Natural killer cell (primary cell): ENCODE measurements around the gene CARD11. TPM values are rescaled to one million over a fixed set of nuclear protein-coding genes. Genes with fewer than 3 reads are reported as not detected.

Experiments used
- ATAC-seq, 3 donors: fragments of 150-1000 bp in 2 of 3; fragments of 200-7000 bp in 1 of 3; cut with Tn5 transposase; 1 replicate in 1 of 3; 2 replicates in 2 of 3; pipeline ENCODE4 v1.10.0; 2021; ENCODE audit warnings: mild to moderate bottlenecking in 2 of 3, moderate library complexity in 2 of 3
- DNase-seq, 2 donors: peaks; one replicate each; pipeline versions ENCODE4 v3.0.0 to v3.0.0-alpha.2; 2013 to 2021; ENCODE audit warnings: mixed read lengths in 1 of 2
- H3K27ac ChIP-seq: one replicate; pipeline ENCODE4 v1.5.1; 2013; ENCODE audit warnings: mild to moderate bottlenecking, low read length
- H3K27me3 ChIP-seq: one replicate; pipeline ENCODE4 v1.6.1; 2013; ENCODE audit warnings: low read length; ENCODE audit not compliant: control insufficient read depth, insufficient read depth
- H3K36me3 ChIP-seq: one replicate; pipeline ENCODE4 v1.6.1; 2013; ENCODE audit warnings: low read length; ENCODE audit not compliant: control insufficient read depth, insufficient read depth
- H3K4me1 ChIP-seq: one replicate; pipeline ENCODE4 v1.6.1; 2013; ENCODE audit warnings: low read length; ENCODE audit not compliant: control insufficient read depth, insufficient read depth
- H3K4me3 ChIP-seq: one replicate; pipeline ENCODE4 v1.5.1; 2013; ENCODE audit warnings: low read length
- H3K9me3 ChIP-seq: one replicate; pipeline ENCODE4 v1.6.1; 2013; ENCODE audit warnings: low read length; ENCODE audit not compliant: control insufficient read depth, insufficient read depth
- H3K27ac Mint-ChIP-seq, 2 donors: one replicate each; pipeline ENCODE4 v1.8.0; 2022; ENCODE audit warnings: mild to moderate bottlenecking in 2 of 2, mixed read lengths in 2 of 2, moderate library complexity in 1 of 2
- H3K27me3 Mint-ChIP-seq, 2 donors: one replicate each; pipeline ENCODE4 v1.8.0; 2022; ENCODE audit warnings: low read depth in 2 of 2, mixed read lengths in 2 of 2
- H3K36me3 Mint-ChIP-seq: one replicate; pipeline ENCODE4 v1.8.0; 2022; ENCODE audit warnings: mixed read lengths
- H3K4me1 Mint-ChIP-seq, 2 donors: one replicate each; pipeline ENCODE4 v1.8.0; 2022; ENCODE audit warnings: mixed read lengths in 2 of 2
- H3K4me3 Mint-ChIP-seq: one replicate; pipeline ENCODE4 v1.8.0; 2022; ENCODE audit warnings: mild to moderate bottlenecking, moderate library complexity, mixed read lengths
- H3K9me3 Mint-ChIP-seq, 2 donors: one replicate each; pipeline ENCODE4 v1.8.0; 2022; ENCODE audit warnings: mixed read lengths in 2 of 2
- WGBS: methylation state at CpG from one replicate; pipeline ENCODE4 v1.1.7; 2013; ENCODE audit warnings: missing lambda C conversion rate; ENCODE audit not compliant: insufficient coverage; 5-methylcytosine and 5-hydroxymethylcytosine counted together
- intact Hi-C: fragments of 100-400 bp; cut with micrococcal nuclease; formaldehyde crosslinking; loops from one replicate; pipeline ENCODE4 v1.14.2; 2022
- total RNA-seq, 4 donors: library from RNA; stranded (reverse); fragments of 120-200 nt in 1 of 4; gene quantifications; one replicate each; pipeline versions ENCODE4 v1.2.3 to v1.2.4, GENCODE V29; 2013 to 2022
- TF ChIP-seq, protein P1 (sequence below): fragments of 200-600 bp; IDR thresholded peaks from one replicate; pipeline ENCODE4 v1.8.0; 2022; ENCODE audit warnings: antibody characterized with exemption

Gene CARD11
- total RNA-seq, 3 donors from 2014 or later (not counting 1 experiment from before 2014, with no cell fraction given): 196 to 233 (median 199) TPM

DNA sequence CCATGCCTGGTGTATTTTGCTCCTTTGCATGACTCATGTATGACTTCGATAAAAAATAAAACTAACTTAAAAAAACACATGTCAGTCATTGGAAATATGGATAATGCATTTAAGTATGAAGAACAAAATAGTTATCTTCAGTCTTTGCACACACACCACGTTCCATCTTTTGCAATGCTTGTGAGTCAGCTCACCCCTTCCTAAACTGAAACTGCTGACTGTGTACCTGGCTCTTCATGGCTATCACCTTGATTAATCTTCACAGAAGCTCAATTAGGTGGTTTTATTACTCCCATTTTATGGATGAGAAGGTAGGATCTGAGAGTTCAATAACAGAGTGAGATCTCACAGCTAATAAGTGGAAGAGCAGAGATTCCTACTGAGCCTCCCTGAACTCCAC is 79.5 kb downstream of the CARD11 start:
- Histone ChIP-seq H3K4me3 (no peak overlapping the region), H3K4me1 (peaks cover 9% of the 10 kb centered on the region), H3K27me3 (no peaks in the 10 kb centered on the region), H3K9me3 (peaks cover 11% of the 10 kb centered on the region), H3K27ac (no peak overlapping the region), H3K36me3 (peaks cover 17% of the 10 kb centered on the region)
- ATAC-seq (no peak), DNase-seq (no peak)
- H3K27ac Mint-ChIP-seq: peak overlapping the region; percentile 60 to 71
- intact Hi-C loops: no loop called here
- no peaks in the 10 kb centered on the region for H3K27me3 Mint-ChIP-seq
- H3K4me3 Mint-ChIP-seq: no peak overlapping the region
- 100% methylated on average over 1 of the region's 2 CpGs for WGBS
- H3K36me3 Mint-ChIP-seq: no peaks in the 10 kb centered on the region
- TF ChIP-seq, protein P1, sequence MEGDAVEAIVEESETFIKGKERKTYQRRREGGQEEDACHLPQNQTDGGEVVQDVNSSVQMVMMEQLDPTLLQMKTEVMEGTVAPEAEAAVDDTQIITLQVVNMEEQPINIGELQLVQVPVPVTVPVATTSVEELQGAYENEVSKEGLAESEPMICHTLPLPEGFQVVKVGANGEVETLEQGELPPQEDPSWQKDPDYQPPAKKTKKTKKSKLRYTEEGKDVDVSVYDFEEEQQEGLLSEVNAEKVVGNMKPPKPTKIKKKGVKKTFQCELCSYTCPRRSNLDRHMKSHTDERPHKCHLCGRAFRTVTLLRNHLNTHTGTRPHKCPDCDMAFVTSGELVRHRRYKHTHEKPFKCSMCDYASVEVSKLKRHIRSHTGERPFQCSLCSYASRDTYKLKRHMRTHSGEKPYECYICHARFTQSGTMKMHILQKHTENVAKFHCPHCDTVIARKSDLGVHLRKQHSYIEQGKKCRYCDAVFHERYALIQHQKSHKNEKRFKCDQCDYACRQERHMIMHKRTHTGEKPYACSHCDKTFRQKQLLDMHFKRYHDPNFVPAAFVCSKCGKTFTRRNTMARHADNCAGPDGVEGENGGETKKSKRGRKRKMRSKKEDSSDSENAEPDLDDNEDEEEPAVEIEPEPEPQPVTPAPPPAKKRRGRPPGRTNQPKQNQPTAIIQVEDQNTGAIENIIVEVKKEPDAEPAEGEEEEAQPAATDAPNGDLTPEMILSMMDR: no peak
- peaks cover 38 to 39% of the 10 kb centered on the region in 2 donors for H3K4me1 Mint-ChIP-seq
- H3K9me3 Mint-ChIP-seq: no peaks in the 10 kb centered on the region

DNA sequence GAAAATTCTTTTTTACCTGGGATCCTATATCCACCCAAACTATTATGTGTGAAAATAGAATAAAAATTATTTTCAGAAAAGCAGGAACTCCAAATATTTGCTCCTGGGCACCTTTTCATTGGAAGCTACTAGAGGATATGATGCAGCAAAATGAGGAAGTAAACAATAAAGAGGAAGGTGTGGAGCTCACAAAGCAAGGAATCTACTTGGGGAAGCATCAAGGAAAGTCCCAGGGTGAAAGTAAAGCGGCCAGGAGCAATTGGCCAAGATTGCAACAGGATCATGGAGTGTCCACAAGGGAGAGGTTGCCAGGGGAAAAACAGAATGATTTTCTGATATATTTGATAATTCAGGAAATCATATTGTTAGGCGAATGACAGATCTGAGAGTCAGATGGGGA is 80.8 kb downstream of the CARD11 start:
- Histone ChIP-seq H3K27me3 (no peaks in the 10 kb centered on the region), H3K27ac (no peak overlapping the region), H3K9me3 (peaks cover 11% of the 10 kb centered on the region), H3K4me3 (no peak overlapping the region), H3K4me1 (peaks cover 17% of the 10 kb centered on the region), H3K36me3 (peaks cover 17% of the 10 kb centered on the region)
- Mint-ChIP-seq H3K36me3 (no peaks in the 10 kb centered on the region), H3K4me3 (no peak overlapping the region), H3K9me3 (no peaks in the 10 kb centered on the region), H3K27ac (peak overlapping the region; percentile 60 to 71), H3K27me3 (no peaks in the 10 kb centered on the region), H3K4me1 (peaks cover 46 to 47% of the 10 kb centered on the region in 2 donors)
- ATAC-seq (no peak), DNase-seq (no peak)
- intact Hi-C loops: no loop called here
- TF ChIP-seq, protein P1: no peak
- WGBS: 91% methylated on average over 2 of the region's 2 CpGs

DNA sequence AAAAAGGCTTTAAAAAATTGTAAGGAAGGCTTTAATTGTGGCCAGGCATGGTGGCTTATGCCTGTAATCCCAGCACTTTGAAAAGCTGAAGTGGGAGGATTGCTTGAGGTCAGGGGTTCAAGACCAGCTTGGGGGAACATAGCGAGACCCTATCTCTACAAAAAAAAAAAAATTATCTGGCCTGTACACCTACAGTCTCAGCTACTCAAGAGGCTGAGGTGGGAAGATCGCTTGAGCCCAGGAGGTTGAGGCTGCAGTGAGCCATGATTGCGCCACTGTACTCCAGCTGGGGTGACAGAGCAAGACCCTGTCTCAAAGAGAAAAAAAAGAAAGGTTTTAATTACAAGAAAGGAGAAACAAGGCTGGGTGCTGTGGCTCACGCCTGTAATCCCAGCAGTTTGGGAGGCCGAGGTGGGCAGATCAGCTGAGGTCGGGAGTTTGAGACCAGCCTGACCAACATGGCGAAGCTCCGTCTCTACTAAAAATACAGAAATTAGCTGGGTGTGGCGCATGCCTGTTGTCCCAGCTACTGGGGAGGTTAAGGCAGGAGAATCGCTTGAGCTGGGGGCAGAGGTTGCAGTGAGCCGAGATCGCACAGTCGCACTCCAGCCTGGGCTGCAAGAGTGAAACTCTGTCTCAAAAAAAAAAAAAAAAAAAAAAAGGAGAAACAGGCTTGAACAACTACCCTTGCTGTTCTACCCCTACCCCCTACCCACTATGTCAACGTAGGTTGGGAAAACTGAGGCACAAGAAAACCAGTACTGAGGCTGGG is 83.7 kb downstream of the CARD11 start:
- DNase-seq (no peak), ATAC-seq (peak in 1 of 3 donors; percentile 10)
- Mint-ChIP-seq H3K27ac (peak overlapping the region; percentile 68 to 85), H3K4me1 (peaks cover 58 to 62% of the 10 kb centered on the region in 2 donors), H3K36me3 (no peaks in the 10 kb centered on the region), H3K4me3 (peak overlapping the region; percentile 42), H3K9me3 (no peaks in the 10 kb centered on the region), H3K27me3 (no peaks in the 10 kb centered on the region)
- Histone ChIP-seq H3K4me1 (peaks cover 41% of the 10 kb centered on the region), H3K9me3 (no peaks in the 10 kb centered on the region), H3K4me3 (no peak overlapping the region), H3K36me3 (peaks cover 22% of the 10 kb centered on the region), H3K27me3 (no peaks in the 10 kb centered on the region), H3K27ac (peak overlapping the region; percentile 37)
- WGBS: 95% methylated on average over 13 of the region's 14 CpGs
- intact Hi-C loops: no loop called here
- TF ChIP-seq, protein P1: no peak
